ENCODE results near the gene FBXW9. TPM values are rescaled to one million over a fixed set of nuclear protein-coding genes. Genes with fewer than 3 reads are reported as not detected.

Gene FBXW9
- total and polyA plus RNA-seq, 2 of the 13 experiments (the other 11 are each of a cell fraction or from before 2014, with no cell fraction given): 5.7 to 6.1 TPM

- TF ChIP-seq ZNF318 (CRISPR knock-in tag; IDR thresholded peaks at IDR 0.05) (no peak), MAF1 (CRISPR knock-in tag; IDR thresholded peaks at IDR 0.05; ENCODE audit: borderline replicate concordance) (no peak), ZNF883 (CRISPR knock-in tag; IDR thresholded peaks at IDR 0.05; ENCODE audit: not compliant biosample characterization) (no peak), ZNF432 (CRISPR knock-in tag; IDR thresholded peaks at IDR 0.05; ENCODE audit: borderline replicate concordance) (no peak)
Observed at GRCh38 chr19:12695096-12695495, 1.3 kb downstream of the FBXW9 start (continued).

GRCh38 chr19:12694641-12695040 lies 1.8 kb downstream of the FBXW9 start:
- H3K4me3 ChIP-seq (replicated peaks in 1 of 3; ENCODE audit: insufficient read depth in 1 of 3, low read depth in 2 of 3, low read length in 3 of 3): no peak overlapping the region
- FAIRE-seq (no peak), ATAC-seq (no peak), DNase-seq (ENCODE audit: low spot score) (no peak)
- peaks cover 0 to 5% of the 10 kb centered on the region in 2 experiments; a peak in 1 of 5 replicates for H3K36me3 ChIP-seq (replicated peaks in 1 of 2; ENCODE audit: control insufficient read depth in 1 of 2, insufficient read depth in 2 of 2, low read length in 2 of 2)
- H4K20me1 ChIP-seq (ENCODE audit: insufficient read depth, low read length): no peaks in the 10 kb centered on the region
- peaks cover 16% of the 10 kb centered on the region for H3K4me1 ChIP-seq (ENCODE audit: insufficient read depth, low read length)
- intact Hi-C loops (cut with micrococcal nuclease; ENCODE audit: unreplicated experiment) (no loop called here), in situ Hi-C loops (cut with HindIII; ENCODE audit: extremely low pct_ligation_motif_present, low pct_unique_long_range_greater_than_20kb) (no loop called here)
- no peak overlapping the region for H3K9ac ChIP-seq (ENCODE audit: insufficient read depth, low read depth, low read length)
- H3K4me2 ChIP-seq (ENCODE audit: low read depth, low read length): peak overlapping the region; percentile 86; the same call in 1 of the 2 replicates
- BruUV-seq (replicated peaks): no TSS peak
- CTCF ChIA-PET (ENCODE audit: low intra/inter-chr PET ratio, low total read pairs): no interaction called here
- no peak overlapping the region for H2AFZ ChIP-seq (ENCODE audit: low read length)
- POLR2A ChIA-PET: no interaction called here
- no peak overlapping the region for H3K27ac ChIP-seq (ENCODE audit: extremely low read length, insufficient read depth, low read length)
- WGBS (ENCODE audit: low lambda C conversion rate): 89% methylated on average over 5 of the region's 16 CpGs
- no peaks in the 10 kb centered on the region for H3K9me3 ChIP-seq (ENCODE audit: low read length)
- H3K27me3 ChIP-seq (ENCODE audit: control insufficient read depth in 1 of 2, insufficient read depth in 2 of 2, low read length in 2 of 2): no peaks in the 10 kb centered on the region; a peak in 1 of 5 replicates
- peaks cover 4% of the 10 kb centered on the region for H3K79me2 ChIP-seq (ENCODE audit: insufficient read depth, low read length)
- TF ChIP-seq SYNCRIP (IDR thresholded peaks at IDR 0.05; ENCODE audit: insufficient read depth, low read depth, low read length) (no peak), AGO2 (optimal IDR thresholded peaks at IDR 0.05; ENCODE audit: low read depth, low read length) (peak; percentile 21)
